GM12864 (cell line): ENCODE data around the gene SENP3.

Source experiments
- DNase-seq: peaks from one replicate; pipeline ENCODE4 v3.0.0-alpha.2; 2011; ENCODE audit warnings: low read depth
- H3K4me3 ChIP-seq: 2 replicates; pipeline ENCODE4 v1.5.1; 2011; ENCODE audit warnings: mild to moderate bottlenecking, low read depth, low read length, control low read depth
- CTCF ChIP-seq: IDR thresholded peaks from 2 replicates; pipeline ENCODE4 v1.5.1; 2011; ENCODE audit warnings: low read depth, mild to moderate bottlenecking, moderate library complexity, low read length, control low read depth, inconsistent platforms; ENCODE audit errors: missing control alignments

The SENP3 gene

GRCh38 chr17:7611635-7612293, 50.0 kb downstream of the SENP3 start:
- no peak for DNase-seq
- TF ChIP-seq CTCF = no peak
- H3K4me3 ChIP-seq = no peak overlapping the region

- TF ChIP-seq CTCF = no peak
- H3K4me3 ChIP-seq = no peak overlapping the region
- DNase-seq = no peak
These were observed 50.5 kb downstream of the SENP3 start for GRCh38 chr17:7612294-7612640.

- no peak for DNase-seq
- TF ChIP-seq CTCF = no peak
- peak overlapping the region; percentile 96 for H3K4me3 ChIP-seq
These were observed 52.2 kb downstream of the SENP3 start for GRCh38 chr17:7613769-7614424.

- peak; percentile 99 for DNase-seq
- peak within 1 kb of the TSS; percentile 96 for H3K4me3 ChIP-seq
- TF ChIP-seq CTCF = peak; percentile 72
These were observed 52.9 kb downstream of the SENP3 start, which contains the start of gene FXR2 for GRCh38 chr17:7614425-7615264. TSS of gene FXR2 (minus strand) at chr17:7614897. CDS start at chr17:7614532, 365 bp downstream.

GRCh38 chr17:7615265-7615747, 53.6 kb downstream of the SENP3 start:
- H3K4me3 ChIP-seq = peak overlapping the region; percentile 57
- TF ChIP-seq CTCF = no peak
- DNase-seq = no peak

GRCh38 chr17:7618608-7619007, 56.9 kb downstream of the SENP3 start:
- no peak for TF ChIP-seq CTCF
- no peak overlapping the region for H3K4me3 ChIP-seq
- DNase-seq = no peak
